DLD1 (cell line): ENCODE data around the gene FIZ1.
"Not testable (repeated sequence)": the region's sequence is repeated elsewhere in the genome, so short reads cannot be mapped to it uniquely, and the experiment has no call there.

ENCODE experiments used
- in situ Hi-C: cut with HindIII; loops from 2 replicates; pipeline ENCODE4 v1.10.0; 2017; ENCODE audit warnings: low sequenced_read_pairs

The FIZ1 gene

GRCh38 chr19:55578761-55579747, 20.3 kb downstream of the FIZ1 start:
- in situ Hi-C loops, result no loop called here

GRCh38 chr19:55578031-55578760, 21.1 kb downstream of the FIZ1 start:
- in situ Hi-C loops, result no loop called here

GRCh38 chr19:55576746-55577145, 22.6 kb downstream of the FIZ1 start:
- in situ Hi-C loops, result no loop called here

GRCh38 chr19:55573929-55574328, 25.4 kb downstream of the FIZ1 start:
- in situ Hi-C loops, result not testable (repeated sequence)

DNA sequence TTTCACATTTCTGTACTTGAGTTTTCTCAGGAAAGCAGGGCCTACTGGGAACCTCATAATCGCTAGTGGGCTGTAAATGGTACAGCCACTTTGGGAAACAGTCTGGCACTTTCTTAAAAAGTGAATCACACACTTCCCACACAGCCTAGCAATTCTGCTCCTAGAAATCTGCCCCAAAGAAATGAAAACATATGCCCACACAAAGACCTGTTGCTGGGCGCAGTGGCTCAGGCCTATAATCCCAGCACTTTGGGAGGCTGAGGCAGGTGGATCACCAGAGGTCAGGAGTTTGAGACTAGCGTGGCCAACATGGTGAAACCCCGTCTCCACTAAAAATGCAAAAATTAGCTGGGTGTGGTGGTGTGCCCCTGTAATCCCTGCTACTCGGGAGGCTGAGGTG, 29.8 kb downstream of the FIZ1 start:
- in situ Hi-C loops, result not testable (repeated sequence)

- in situ Hi-C loops, result no loop called here
These were observed 31.5 kb downstream of the FIZ1 start for GRCh38 chr19:55567708-55568328.

DNA sequence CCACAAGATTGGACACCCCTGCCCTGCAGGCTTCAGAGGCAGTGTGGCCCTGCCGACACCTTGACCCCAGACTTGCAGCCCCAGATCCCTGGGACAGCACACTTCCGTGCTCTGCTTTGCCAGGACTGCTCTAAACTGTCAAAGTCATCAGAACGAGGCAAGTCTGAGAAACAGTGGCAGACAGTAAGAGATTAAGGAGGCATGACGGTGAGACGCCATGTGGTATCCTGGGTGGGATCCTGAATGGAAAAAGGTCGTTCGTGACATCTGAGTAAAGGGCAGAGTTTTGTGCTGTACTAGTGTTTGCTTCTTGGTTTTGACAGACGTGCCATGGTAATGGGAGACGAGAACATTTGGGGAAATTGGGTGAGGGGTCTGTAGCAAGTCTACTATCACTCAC, 32.5 kb downstream of the FIZ1 start:
- in situ Hi-C loops, result no loop called here

DNA sequence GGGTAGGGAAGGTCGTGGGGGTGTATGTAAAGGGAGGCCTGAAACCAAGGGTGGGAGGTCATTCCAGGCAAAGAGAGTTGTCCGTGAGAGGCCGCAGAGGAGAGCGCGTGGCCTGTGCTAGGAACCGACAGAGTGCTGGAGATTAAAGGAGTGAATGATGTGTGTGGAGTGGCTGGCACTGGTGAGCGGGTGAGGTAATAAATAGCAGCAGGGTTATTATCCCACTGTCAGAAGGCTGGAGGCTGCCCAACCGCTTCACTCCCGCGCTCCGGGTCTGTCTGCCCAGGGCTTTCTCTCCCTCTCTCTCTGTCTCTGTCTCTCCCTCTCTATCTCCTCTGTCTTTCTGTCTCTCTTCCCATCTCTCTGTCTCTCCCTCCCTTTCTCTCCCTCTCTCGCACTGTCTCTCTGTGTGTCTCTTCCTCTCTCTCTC, 36.0 kb downstream of the FIZ1 start:
- in situ Hi-C loops, result no loop called here

DNA sequence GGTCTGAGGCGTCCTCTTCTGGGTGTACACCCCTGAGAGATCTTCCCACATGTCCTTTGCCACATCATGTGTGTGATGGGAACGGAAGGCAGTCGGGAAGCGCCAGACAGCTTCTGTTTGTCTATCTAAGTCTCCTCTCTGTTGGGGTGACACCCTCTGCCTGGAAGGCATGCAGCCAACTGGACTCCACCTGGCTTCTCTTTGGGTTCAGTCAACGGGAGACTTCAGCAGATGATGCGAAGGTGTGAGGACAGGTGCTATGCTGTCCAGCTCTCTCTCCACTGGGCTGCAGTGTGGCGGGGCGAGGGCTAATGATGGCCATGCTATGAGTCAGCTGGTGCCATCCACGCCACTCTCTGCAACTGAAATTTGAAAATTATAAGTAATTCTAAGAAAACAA, 39.6 kb downstream of the FIZ1 start:
- in situ Hi-C loops, result no loop called here

DNA sequence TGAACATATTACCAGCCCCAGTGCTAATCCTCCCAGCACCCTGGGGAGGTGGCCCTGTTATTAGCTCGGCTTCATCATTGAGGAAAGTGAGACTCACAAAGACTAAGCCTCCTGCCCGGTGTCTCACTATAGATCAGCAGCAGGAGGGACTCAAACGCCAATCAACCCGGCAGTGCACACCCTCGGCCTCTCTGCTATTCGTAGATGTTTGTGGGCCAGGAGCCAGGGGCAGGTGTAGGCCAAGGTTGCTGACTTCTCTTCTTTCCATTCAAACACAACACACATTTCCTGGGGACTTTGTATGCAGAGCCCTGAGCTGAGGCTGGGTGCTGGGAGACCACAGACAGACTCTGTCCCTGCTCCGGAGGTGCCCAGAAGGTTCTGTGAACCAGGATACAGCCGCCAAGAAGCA, 44.6 kb downstream of the FIZ1 start:
- in situ Hi-C loops, result no loop called here

DNA sequence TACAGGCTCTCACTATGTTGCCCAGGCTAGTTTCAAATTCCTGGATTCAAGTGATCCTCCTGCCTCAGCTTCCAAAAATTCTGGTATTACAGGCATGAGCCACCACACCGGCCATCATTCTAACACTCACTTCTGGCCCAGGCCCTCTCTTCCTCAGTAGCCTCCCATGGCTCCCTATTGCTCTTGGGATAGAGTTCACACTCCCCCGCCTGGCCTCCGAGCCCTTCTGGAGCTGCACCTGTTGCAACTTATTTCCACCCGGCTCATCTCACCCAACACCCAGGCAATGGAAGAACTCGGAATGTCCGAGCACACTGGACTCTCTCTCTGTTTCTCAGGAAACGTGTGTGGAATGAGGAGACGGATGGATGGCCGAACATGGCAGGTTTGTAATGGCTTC, 45.0 kb downstream of the FIZ1 start:
- in situ Hi-C loops, result no loop called here

GRCh38 chr19:55553217-55554182, 45.8 kb downstream of the FIZ1 start:
- in situ Hi-C loops, result no loop called here

GRCh38 chr19:55552620-55553019, 46.7 kb downstream of the FIZ1 start:
- in situ Hi-C loops, result no loop called here

DNA sequence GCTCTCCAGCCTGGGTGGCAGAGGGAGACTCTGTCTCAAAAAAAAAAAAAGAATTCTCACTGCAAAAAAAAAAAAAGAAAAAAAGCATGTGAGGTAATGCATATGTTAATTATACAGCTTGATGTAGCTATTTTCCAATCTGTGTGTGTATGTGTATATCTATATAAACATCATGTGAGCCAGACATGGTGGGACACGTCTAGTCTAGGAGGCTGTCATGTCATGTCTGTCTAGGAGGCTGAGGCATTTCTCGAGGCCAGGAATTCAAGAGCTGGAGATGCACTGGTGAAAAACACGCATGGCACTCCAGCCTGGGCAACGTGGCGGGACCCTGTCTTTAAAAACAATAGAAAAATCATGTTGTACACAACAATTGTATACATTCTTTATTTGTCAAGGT, 47.1 kb downstream of the FIZ1 start:
- in situ Hi-C loops, result no loop called here

GRCh38 chr19:55550321-55550650, 49.0 kb downstream of the FIZ1 start:
- in situ Hi-C loops, result no loop called here

- in situ Hi-C loops, result no loop called here
These were observed 49.6 kb downstream of the FIZ1 start for GRCh38 chr19:55549500-55550320.

DNA sequence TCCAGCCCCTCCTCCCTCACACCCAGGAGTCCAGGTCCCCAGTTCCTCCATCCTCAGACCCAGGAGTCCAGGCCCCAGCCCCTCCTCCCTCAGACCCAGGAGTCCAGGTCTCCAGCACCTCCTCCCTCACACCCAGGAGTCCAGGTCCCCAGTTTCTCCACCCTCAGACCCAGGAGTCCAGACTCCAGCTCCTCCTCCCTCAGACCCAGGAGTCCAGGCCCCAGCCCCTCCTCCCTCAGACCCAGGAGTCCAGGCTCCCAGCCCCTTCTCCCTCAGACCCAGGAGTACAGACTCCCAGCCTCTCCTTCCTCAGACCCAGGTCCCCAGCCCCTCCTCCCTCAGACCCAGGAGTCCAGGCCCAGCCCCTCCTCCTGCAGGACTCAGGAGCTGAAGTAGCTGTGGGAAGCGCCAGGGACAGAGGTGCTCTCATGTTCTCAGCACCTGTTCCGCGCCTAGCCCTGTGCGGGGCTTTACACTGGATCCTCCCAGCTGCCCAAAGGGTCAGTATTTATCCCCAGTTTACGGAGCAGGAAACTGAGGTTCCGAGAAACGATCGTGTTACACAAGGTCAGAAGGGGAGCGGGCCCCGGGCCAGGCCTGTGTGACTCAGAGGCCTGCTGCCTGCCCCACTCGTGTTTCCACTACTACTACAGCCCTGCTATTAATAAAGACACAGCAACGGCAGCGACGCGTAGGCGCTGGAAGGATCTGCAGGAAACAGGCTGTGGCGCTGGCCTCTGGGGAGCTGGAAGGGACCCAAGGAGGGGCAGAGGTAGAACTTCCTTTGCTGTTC, 52.3 kb downstream of the FIZ1 start:
- in situ Hi-C loops, result no loop called here

- in situ Hi-C loops, result no loop called here
These were observed 53.3 kb downstream of the FIZ1 start for GRCh38 chr19:55546011-55546410.

DNA sequence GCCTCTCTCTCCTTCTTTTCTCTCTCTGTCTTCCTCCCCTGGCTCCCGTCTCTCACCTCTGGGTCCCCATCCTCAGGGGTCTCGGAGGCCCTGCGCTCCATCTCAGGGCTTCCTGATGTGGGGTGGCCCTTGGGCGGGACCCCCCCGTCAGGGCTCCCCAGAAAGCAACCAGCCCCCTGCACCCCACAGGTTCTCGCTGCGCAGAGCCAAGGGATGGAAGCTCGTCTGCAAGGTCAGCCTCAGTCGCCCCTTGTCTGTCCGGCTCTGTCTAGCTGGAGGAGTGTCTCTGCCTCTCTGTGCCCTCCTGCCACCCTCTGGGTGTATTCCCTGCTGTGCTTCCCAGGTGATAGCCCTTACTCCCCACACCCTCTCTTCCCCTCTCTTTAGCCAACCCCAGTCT, 53.9 kb downstream of the FIZ1 start, which contains the start of gene SBK3:
TSS of gene SBK3 (minus strand) at position 101 of the 400 bp plus-strand sequence. CDS start at position 101, 0 bp downstream.
- in situ Hi-C loops, result no loop called here
